GM12873 (cell line): ENCODE measurements around the gene HIGD1C.

Experiments
- TF ChIP-seq, protein P1 (sequence below): IDR thresholded peaks from 2 replicates; pipeline ENCODE4 v1.5.1; 2012; ENCODE audit warnings: low read depth, mild to moderate bottlenecking, moderate library complexity, low read length, control low read depth; ENCODE audit not compliant: insufficient read depth; ENCODE audit errors: missing control alignments

Gene HIGD1C

GRCh38 chr12:50952510-50952909 is at the start of gene HIGD1C:
HIGD1C (plus strand) TSS chr12:50952544; CDS start chr12:50953999, 1,455 bp downstream.
- TF ChIP-seq, protein P1, sequence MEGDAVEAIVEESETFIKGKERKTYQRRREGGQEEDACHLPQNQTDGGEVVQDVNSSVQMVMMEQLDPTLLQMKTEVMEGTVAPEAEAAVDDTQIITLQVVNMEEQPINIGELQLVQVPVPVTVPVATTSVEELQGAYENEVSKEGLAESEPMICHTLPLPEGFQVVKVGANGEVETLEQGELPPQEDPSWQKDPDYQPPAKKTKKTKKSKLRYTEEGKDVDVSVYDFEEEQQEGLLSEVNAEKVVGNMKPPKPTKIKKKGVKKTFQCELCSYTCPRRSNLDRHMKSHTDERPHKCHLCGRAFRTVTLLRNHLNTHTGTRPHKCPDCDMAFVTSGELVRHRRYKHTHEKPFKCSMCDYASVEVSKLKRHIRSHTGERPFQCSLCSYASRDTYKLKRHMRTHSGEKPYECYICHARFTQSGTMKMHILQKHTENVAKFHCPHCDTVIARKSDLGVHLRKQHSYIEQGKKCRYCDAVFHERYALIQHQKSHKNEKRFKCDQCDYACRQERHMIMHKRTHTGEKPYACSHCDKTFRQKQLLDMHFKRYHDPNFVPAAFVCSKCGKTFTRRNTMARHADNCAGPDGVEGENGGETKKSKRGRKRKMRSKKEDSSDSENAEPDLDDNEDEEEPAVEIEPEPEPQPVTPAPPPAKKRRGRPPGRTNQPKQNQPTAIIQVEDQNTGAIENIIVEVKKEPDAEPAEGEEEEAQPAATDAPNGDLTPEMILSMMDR = no peak

- TF ChIP-seq, protein P1 = no peak
Observed at GRCh38 chr12:50913224-50913623, 39.1 kb upstream of the HIGD1C start.

GRCh38 chr12:50914872-50915484 is 37.4 kb upstream of the HIGD1C start:
- TF ChIP-seq, protein P1 = no peak

DNA sequence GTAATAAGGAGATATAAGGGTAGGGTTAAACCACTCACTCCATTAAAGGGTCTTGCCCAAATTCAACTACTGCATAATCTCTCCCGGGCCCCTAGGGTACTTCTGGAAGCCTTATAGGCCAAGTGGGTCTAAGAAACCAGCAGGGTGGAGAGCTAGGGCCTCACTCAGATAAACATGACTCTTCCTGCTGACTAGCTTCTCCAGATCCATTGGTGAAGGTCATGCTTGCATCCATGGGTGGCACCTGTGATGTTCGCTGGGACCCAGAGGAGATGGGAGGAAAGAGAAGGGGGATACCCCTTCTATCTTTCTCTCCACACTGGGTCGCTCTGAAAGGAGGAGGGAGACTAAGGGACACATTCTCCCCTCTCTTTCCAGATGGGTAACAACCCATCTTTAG is 36.1 kb upstream of the HIGD1C start:
- TF ChIP-seq, protein P1 = no peak

DNA sequence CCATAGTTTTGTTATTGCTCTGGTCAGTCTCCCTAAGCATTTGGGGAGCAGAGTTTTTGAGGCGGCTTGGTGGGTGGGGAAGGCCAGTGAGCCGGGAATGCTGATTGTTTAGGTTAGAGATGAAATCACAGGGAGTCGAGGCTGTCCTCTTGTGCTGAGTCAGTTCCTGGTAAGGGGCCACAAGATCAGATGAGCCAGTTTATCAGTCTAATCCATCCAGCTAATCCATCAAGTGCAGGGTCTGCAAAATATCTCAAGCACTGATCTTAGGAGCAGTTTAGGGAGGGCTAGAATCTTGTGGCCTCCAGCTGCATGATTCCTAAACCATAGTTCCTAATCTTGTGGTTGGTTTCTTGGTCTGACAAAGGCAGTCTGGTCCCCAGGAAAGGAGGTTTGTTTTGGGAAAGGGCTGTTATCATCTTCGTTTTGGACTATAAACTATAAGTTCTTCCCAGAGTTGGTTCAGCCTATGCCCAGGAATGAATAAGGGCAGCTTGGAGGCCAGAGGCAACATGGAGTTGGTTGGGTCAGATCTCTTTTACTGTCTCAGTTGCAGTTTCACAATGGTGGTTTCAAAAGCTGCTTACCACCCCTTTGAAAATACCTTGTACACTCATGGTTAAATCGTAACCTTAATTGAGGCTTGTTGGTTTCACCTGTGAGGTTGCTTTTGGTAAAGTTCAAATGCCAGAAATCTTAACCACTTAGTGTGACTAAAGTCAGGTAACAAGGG is 33.6 kb upstream of the HIGD1C start:
- TF ChIP-seq, protein P1 = no peak

- TF ChIP-seq, protein P1 = no peak
Observed at GRCh38 chr12:50922820-50923219, 29.5 kb upstream of the HIGD1C start.

- TF ChIP-seq, protein P1 = no peak
Observed at GRCh38 chr12:50923361-50924130, 28.8 kb upstream of the HIGD1C start.
